NK-92 (cell line): ENCODE results near the gene CDC16.
A peak's percentile ranks its signal among the peaks of the same experiment; 100 is the strongest.

Experiments used
- DNase-seq: peaks from one replicate; lab custom pipeline; 2025; ENCODE audit not compliant: unreplicated experiment; lab: John Stamatoyannopoulos, UW

The CDC16 gene

GRCh38 chr13:114296902-114297301 lies 62.2 kb downstream of the CDC16 start:
- DNase-seq, result no peak

GRCh38 chr13:114298866-114299265 lies 64.2 kb downstream of the CDC16 start:
- DNase-seq, result no peak

- DNase-seq, result no peak
These were observed 65.1 kb downstream of the CDC16 start for GRCh38 chr13:114299604-114300305.

GRCh38 chr13:114303700-114304327 lies 69.1 kb downstream of the CDC16 start:
- DNase-seq, result no peak

GRCh38 chr13:114304346-114305034 lies 69.8 kb downstream of the CDC16 start:
- DNase-seq, result no peak

- no peak for DNase-seq
These were observed 74.4 kb downstream of the CDC16 start for GRCh38 chr13:114309086-114309485.

GRCh38 chr13:114309806-114310410 lies 75.2 kb downstream of the CDC16 start:
- DNase-seq, result no peak

- no peak for DNase-seq
These were observed 76.3 kb downstream of the CDC16 start for GRCh38 chr13:114310956-114311355.

- no peak for DNase-seq
These were observed 76.7 kb downstream of the CDC16 start for GRCh38 chr13:114311387-114311786.

- DNase-seq, result no peak
These were observed 77.2 kb downstream of the CDC16 start for GRCh38 chr13:114311908-114312307.

GRCh38 chr13:114313061-114313860 lies 78.6 kb downstream of the CDC16 start:
- DNase-seq, result no peak

GRCh38 chr13:114314074-114314912 lies 79.6 kb downstream of the CDC16 start, which contains the start of gene CHAMP1:
CHAMP1 (plus strand) TSS chr13:114314503; CDS start chr13:114323843, 9,340 bp downstream.
- peak; percentile 35 for DNase-seq

GRCh38 chr13:114315074-114315785 lies 80.5 kb downstream of the CDC16 start:
- DNase-seq, result no peak

- no peak for DNase-seq
These were observed 83.9 kb downstream of the CDC16 start for GRCh38 chr13:114318624-114319023.

- DNase-seq, result no peak
These were observed 84.8 kb downstream of the CDC16 start for GRCh38 chr13:114319441-114319913.

- no peak for DNase-seq
These were observed 85.4 kb downstream of the CDC16 start for GRCh38 chr13:114320065-114320464.

GRCh38 chr13:114321256-114321655 lies 86.6 kb downstream of the CDC16 start:
- no peak for DNase-seq
